CD4-positive, alpha-beta T cell (primary cell): ENCODE data around the gene TBX15. TPM values are rescaled to one million over a fixed set of nuclear protein-coding genes. Genes with fewer than 3 reads are reported as not detected.

Experiments used
- ATAC-seq: fragments of 200-7000 bp; cut with Tn5 transposase; one replicate; pipeline ENCODE4 v1.10.0; 2022; ENCODE audit warnings: mild to moderate bottlenecking; ENCODE audit not compliant: poor library complexity
- CTCF ChIA-PET: fragments of 350-600 bp; sonication (Branson Sonifier 250); formaldehyde crosslinking; loops from one replicate; lab custom pipeline; 2021; ENCODE audit warnings: antibody characterized with exemption, inconsistent platforms; lab: Charles Lee
- POLR2A ChIA-PET: fragments of 350-600 bp; sonication (Branson Sonifier 250); formaldehyde crosslinking; loops from one replicate; lab custom pipeline; 2021; ENCODE audit warnings: antibody characterized with exemption, inconsistent platforms; lab: Charles Lee
- DNase-seq, 14 experiments: peaks; one replicate each; pipeline ENCODE4 v3.0.0-alpha.2; 2013 to 2020; ENCODE audit warnings: mixed read lengths in 2 of 14
- H3K27ac ChIP-seq, 2 donors: one replicate each; pipeline versions ENCODE4 v1.5.1 to v1.7.0; 2013; ENCODE audit warnings: low read length in 2 of 2, low read depth in 1 of 2, mild to moderate bottlenecking in 1 of 2
- H3K27me3 ChIP-seq, 2 experiments: 1 replicate in 1 of 2; 2 replicates in 1 of 2; pipeline versions ENCODE4 v1.6.1 to v1.7.0; 2013; ENCODE audit warnings: low read length in 2 of 2, control low read depth in 1 of 2, mild to moderate bottlenecking in 1 of 2, moderate library complexity in 1 of 2; ENCODE audit not compliant: insufficient read depth in 2 of 2, control insufficient read depth in 1 of 2
- H3K36me3 ChIP-seq: one replicate; pipeline ENCODE4 v1.6.1; 2013; ENCODE audit warnings: low read length, control low read depth; ENCODE audit not compliant: insufficient read depth
- H3K4me1 ChIP-seq: one replicate; pipeline ENCODE4 v1.6.1; 2013; ENCODE audit warnings: low read length, control low read depth; ENCODE audit not compliant: insufficient read depth
- H3K4me3 ChIP-seq: one replicate; pipeline ENCODE4 v1.5.1; 2013; ENCODE audit warnings: mild to moderate bottlenecking, low read length, moderate library complexity
- H3K9me3 ChIP-seq, 2 experiments: 1 replicate in 1 of 2; 2 replicates in 1 of 2; pipeline versions ENCODE4 v1.6.1 to v1.7.0; 2013; ENCODE audit warnings: low read length in 2 of 2, mild to moderate bottlenecking in 2 of 2, control low read depth in 1 of 2, moderate library complexity in 1 of 2; ENCODE audit not compliant: control insufficient read depth in 1 of 2, insufficient read depth in 1 of 2
- H3K27ac Mint-ChIP-seq: one replicate; pipeline ENCODE4 v1.8.0; 2020; ENCODE audit warnings: mixed read lengths
- H3K27me3 Mint-ChIP-seq: one replicate; pipeline ENCODE4 v1.8.0; 2021; ENCODE audit warnings: mixed read lengths
- H3K36me3 Mint-ChIP-seq: one replicate; pipeline ENCODE4 v1.8.0; 2021; ENCODE audit warnings: low read depth, mixed read lengths
- H3K4me1 Mint-ChIP-seq: one replicate; pipeline ENCODE4 v1.8.0; 2021; ENCODE audit warnings: low read depth, mixed read lengths
- H3K4me3 Mint-ChIP-seq: one replicate; pipeline ENCODE4 v1.8.0; 2020; ENCODE audit warnings: mild to moderate bottlenecking, mixed read lengths
- H3K9me3 Mint-ChIP-seq: one replicate; pipeline ENCODE4 v1.8.0; 2020; ENCODE audit warnings: mixed read lengths
- CTCF ChIP-seq: fragments of 200-600 bp; IDR thresholded peaks from one replicate; pipeline ENCODE4 v1.8.0; 2022; ENCODE audit warnings: antibody characterized with exemption, mild to moderate bottlenecking
- intact Hi-C, 2 experiments: fragments of 100-400 bp; cut with DNase I in 1 of 2; cut with micrococcal nuclease in 1 of 2; formaldehyde crosslinking; loops; one replicate each; pipeline versions ENCODE4 v1.15.1 to v1.9.0; 2023 to 2025; cut with DNase I, micrococcal nuclease
- total RNA-seq, 174 experiments: library from RNA in 2 of 174; stranded (reverse) in 2 of 174; gene quantifications; one replicate each; pipeline ENCODE4 v1.2.3 and lab custom pipeline; 2021 to 2026

The TBX15 gene
- total RNA-seq, 2 experiments from 2014 or later, result not detected

GRCh38 chr1:119007670-119008482 lies 19.7 kb upstream of the TBX15 start:
- TF ChIP-seq CTCF, result no peak
- ChIA-PET POLR2A (no interaction called here), CTCF (no interaction called here)
- Histone ChIP-seq H3K27me3 (peaks cover 56 to 78% of the 10 kb centered on the region in 2 experiments), H3K36me3 (no peaks in the 10 kb centered on the region), H3K27ac (no peak overlapping the region), H3K9me3 (peaks cover 25 to 38% of the 10 kb centered on the region in 2 experiments), H3K4me3 (peak overlapping the region; percentile 10), H3K4me1 (peaks cover 9% of the 10 kb centered on the region)
- ATAC-seq (no peak), DNase-seq (peak in 2 of 14 experiments; percentile 13 to 30)
- intact Hi-C loops, result no loop called here
- H3K4me1 Mint-ChIP-seq, result peaks cover 12% of the 10 kb centered on the region
- peaks cover 85% of the 10 kb centered on the region for H3K27me3 Mint-ChIP-seq
- H3K4me3 Mint-ChIP-seq, result no peak overlapping the region
- peaks cover 3% of the 10 kb centered on the region for H3K9me3 Mint-ChIP-seq
- H3K27ac Mint-ChIP-seq, result no peak overlapping the region
- H3K36me3 Mint-ChIP-seq, result no peaks in the 10 kb centered on the region

GRCh38 chr1:119007339-119007669 lies 19.2 kb upstream of the TBX15 start:
- Histone ChIP-seq H3K9me3 (peaks cover 25 to 42% of the 10 kb centered on the region in 2 experiments), H3K4me3 (no peak overlapping the region), H3K4me1 (peaks cover 9% of the 10 kb centered on the region), H3K36me3 (no peaks in the 10 kb centered on the region), H3K27me3 (peaks cover 61 to 83% of the 10 kb centered on the region in 2 experiments), H3K27ac (no peak overlapping the region)
- DNase-seq (no peak), ATAC-seq (no peak)
- no peak overlapping the region for H3K27ac Mint-ChIP-seq
- no peaks in the 10 kb centered on the region for H3K36me3 Mint-ChIP-seq
- intact Hi-C loops, result no loop called here
- TF ChIP-seq CTCF, result no peak
- ChIA-PET CTCF (no interaction called here), POLR2A (no interaction called here)
- peaks cover 85% of the 10 kb centered on the region for H3K27me3 Mint-ChIP-seq
- H3K4me3 Mint-ChIP-seq, result no peak overlapping the region
- H3K4me1 Mint-ChIP-seq, result peaks cover 12% of the 10 kb centered on the region
- H3K9me3 Mint-ChIP-seq, result peaks cover 3% of the 10 kb centered on the region

GRCh38 chr1:119006406-119007279 lies 18.5 kb upstream of the TBX15 start:
- Histone ChIP-seq H3K36me3 (no peaks in the 10 kb centered on the region), H3K27ac (no peak overlapping the region), H3K4me3 (no peak overlapping the region), H3K27me3 (peaks cover 68 to 89% of the 10 kb centered on the region in 2 experiments), H3K9me3 (peaks cover 23 to 47% of the 10 kb centered on the region in 2 experiments), H3K4me1 (peaks cover 13% of the 10 kb centered on the region)
- ChIA-PET CTCF (no interaction called here), POLR2A (no interaction called here)
- H3K36me3 Mint-ChIP-seq, result no peaks in the 10 kb centered on the region
- H3K27ac Mint-ChIP-seq, result no peak overlapping the region
- H3K4me1 Mint-ChIP-seq, result peaks cover 12% of the 10 kb centered on the region
- no peak overlapping the region for H3K4me3 Mint-ChIP-seq
- DNase-seq (no peak), ATAC-seq (no peak)
- H3K9me3 Mint-ChIP-seq, result peaks cover 3% of the 10 kb centered on the region
- intact Hi-C loops, result no loop called here
- TF ChIP-seq CTCF, result no peak
- peaks cover 85% of the 10 kb centered on the region for H3K27me3 Mint-ChIP-seq
